BJ (cell line): ENCODE measurements around the gene OSM. TPM values are rescaled to one million over a fixed set of nuclear protein-coding genes. Genes with fewer than 3 reads are reported as not detected.

ENCODE experiments used
- CTCF ChIA-PET: fragments of 350-600 bp; formaldehyde crosslinking; extraction: SDS; loops from one replicate; lab custom pipeline; 2021; ENCODE audit warnings: antibody characterized with exemption, inconsistent platforms; lab: Yijun Ruan, JAX
- POLR2A ChIA-PET: fragments of 300-600 bp; sonication (Branson Sonifier 250); formaldehyde crosslinking; extraction: SDS; loops from one replicate; lab custom pipeline; 2021; ENCODE audit warnings: antibody characterized with exemption; lab: Charles Lee
- DNase-seq: peaks from one replicate; pipeline ENCODE4 v3.0.0-alpha.2; 2011; ENCODE audit warnings: low read depth
- H3K27me3 ChIP-seq: 2 replicates; pipeline ENCODE4 v1.6.0; 2011; ENCODE audit warnings: low read length; ENCODE audit not compliant: control insufficient read depth, insufficient read depth
- H3K36me3 ChIP-seq: 2 replicates; pipeline ENCODE4 v1.5.1; 2011; ENCODE audit warnings: low read length; ENCODE audit not compliant: control insufficient read depth, insufficient read depth
- H3K4me3 ChIP-seq: 2 replicates; pipeline ENCODE4 v1.5.1; 2011; ENCODE audit warnings: low read depth, mild to moderate bottlenecking, control low read depth, low read length
- polyA plus RNA-seq: library from polyadenylated mRNA; depleted of rRNA; stranded (reverse); fragments of >200 nt; gene quantifications from 2 replicates; pipeline ENCODE4 v1.2.3, GENCODE V29; 2011
- TF ChIP-seq, protein P1 (sequence below): IDR thresholded peaks from 2 replicates; pipeline ENCODE4 v1.5.1; 2011; ENCODE audit warnings: low read depth, mild to moderate bottlenecking, control low read depth, inconsistent platforms, low read length, moderate library complexity; ENCODE audit not compliant: insufficient read depth

The OSM gene
- polyA plus RNA-seq, 1 experiment, result not detected

DNA sequence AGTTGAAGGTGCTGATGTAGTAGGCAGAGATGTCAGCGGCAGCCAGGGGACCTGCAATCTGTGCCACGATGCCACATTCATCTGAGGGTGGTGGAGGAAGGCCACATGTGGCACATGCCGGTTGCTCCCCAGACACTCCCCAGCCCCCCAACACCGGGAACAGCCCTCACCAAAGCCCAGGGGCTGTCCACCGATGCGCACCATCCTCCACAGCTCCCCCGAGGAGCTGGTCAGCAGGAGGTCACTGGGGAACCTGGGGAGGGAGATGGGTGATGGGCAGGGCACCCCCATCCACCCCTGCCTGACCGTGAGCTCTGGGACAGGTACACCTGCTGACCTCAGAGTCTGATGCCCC lies 19.2 kb upstream of the OSM start:
- no peak overlapping the region for H3K4me3 ChIP-seq
- peaks cover 10% of the 10 kb centered on the region for H3K36me3 ChIP-seq
- TF ChIP-seq, protein P1, sequence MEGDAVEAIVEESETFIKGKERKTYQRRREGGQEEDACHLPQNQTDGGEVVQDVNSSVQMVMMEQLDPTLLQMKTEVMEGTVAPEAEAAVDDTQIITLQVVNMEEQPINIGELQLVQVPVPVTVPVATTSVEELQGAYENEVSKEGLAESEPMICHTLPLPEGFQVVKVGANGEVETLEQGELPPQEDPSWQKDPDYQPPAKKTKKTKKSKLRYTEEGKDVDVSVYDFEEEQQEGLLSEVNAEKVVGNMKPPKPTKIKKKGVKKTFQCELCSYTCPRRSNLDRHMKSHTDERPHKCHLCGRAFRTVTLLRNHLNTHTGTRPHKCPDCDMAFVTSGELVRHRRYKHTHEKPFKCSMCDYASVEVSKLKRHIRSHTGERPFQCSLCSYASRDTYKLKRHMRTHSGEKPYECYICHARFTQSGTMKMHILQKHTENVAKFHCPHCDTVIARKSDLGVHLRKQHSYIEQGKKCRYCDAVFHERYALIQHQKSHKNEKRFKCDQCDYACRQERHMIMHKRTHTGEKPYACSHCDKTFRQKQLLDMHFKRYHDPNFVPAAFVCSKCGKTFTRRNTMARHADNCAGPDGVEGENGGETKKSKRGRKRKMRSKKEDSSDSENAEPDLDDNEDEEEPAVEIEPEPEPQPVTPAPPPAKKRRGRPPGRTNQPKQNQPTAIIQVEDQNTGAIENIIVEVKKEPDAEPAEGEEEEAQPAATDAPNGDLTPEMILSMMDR, result no peak
- H3K27me3 ChIP-seq, result no peaks in the 10 kb centered on the region
- ChIA-PET POLR2A (no interaction called here), CTCF (interaction anchor here (0.7 to 10.6 kb wide), 15 partner anchors 8 to 178 kb away, joined by 3 to 204 read pairs (median 6); partner anchors contain the start of genes CCDC157, MTFP1, RNF215 and SEC14L2)
- no peak for DNase-seq

- TF ChIP-seq, protein P1, result no peak
- no peaks in the 10 kb centered on the region for H3K27me3 ChIP-seq
- peaks cover 9% of the 10 kb centered on the region for H3K36me3 ChIP-seq
- DNase-seq, result no peak
- H3K4me3 ChIP-seq, result no peak overlapping the region
- CTCF ChIA-PET, result interaction anchor here (1.0 to 10.6 kb wide), 10 partner anchors 9 to 177 kb away, joined by 3 to 204 read pairs (median 8); partner anchors contain the start of genes CCDC157, RNF215, SEC14L2 and SF3A1
- POLR2A ChIA-PET, result no interaction called here
These were observed 18.7 kb upstream of the OSM start for GRCh38 chr22:30285176-30285845.

- POLR2A ChIA-PET, result no interaction called here
- H3K4me3 ChIP-seq, result no peak overlapping the region
- no peak for DNase-seq
- H3K27me3 ChIP-seq, result no peaks in the 10 kb centered on the region
- CTCF ChIA-PET, result interaction anchor here (1.0 to 10.6 kb wide), 6 partner anchors 20 to 177 kb away, joined by 3 to 204 read pairs (median 32); partner anchors contain the start of genes MTFP1, RNF215, SEC14L2 and TBC1D10A
- TF ChIP-seq, protein P1, result no peak
- H3K36me3 ChIP-seq, result peaks cover 9% of the 10 kb centered on the region
These were observed 18.0 kb upstream of the OSM start for GRCh38 chr22:30284666-30285065.

GRCh38 chr22:30284172-30284571 lies 17.5 kb upstream of the OSM start:
- POLR2A ChIA-PET, result no interaction called here
- peaks cover 9% of the 10 kb centered on the region for H3K36me3 ChIP-seq
- DNase-seq, result no peak
- H3K4me3 ChIP-seq, result no peak overlapping the region
- H3K27me3 ChIP-seq, result no peaks in the 10 kb centered on the region
- TF ChIP-seq, protein P1, result no peak
- CTCF ChIA-PET, result interaction anchor here (1.0 to 10.6 kb wide), 5 partner anchors 20 to 176 kb away, joined by 3 to 204 read pairs (median 5); partner anchors contain the start of genes MTFP1, RNF215 and SEC14L2

DNA sequence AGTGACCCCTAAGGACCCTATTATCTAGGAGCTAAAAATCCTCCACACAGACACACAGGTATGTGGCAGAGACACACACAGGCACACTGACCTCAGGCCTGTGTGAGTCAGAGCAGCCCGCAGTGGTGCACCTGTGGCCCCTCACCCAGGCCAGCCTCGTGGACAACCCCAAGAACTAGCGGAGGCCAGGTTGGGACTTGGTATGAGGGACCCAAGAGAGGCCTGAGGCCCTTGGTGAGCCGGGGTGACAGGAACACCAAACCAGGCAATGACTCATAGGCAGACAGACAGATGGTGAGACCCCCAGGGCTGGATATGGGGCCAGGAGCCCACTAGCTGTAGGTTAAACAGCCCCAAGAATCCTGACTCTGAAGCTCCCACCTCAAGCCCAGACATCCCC lies 16.7 kb upstream of the OSM start:
- CTCF ChIA-PET, result interaction anchor here (0.8 to 10.6 kb wide), 5 partner anchors 18 to 175 kb away, joined by 3 to 204 read pairs (median 5); partner anchors contain the start of genes RNF215 and SEC14L2
- DNase-seq, result no peak
- H3K27me3 ChIP-seq, result no peaks in the 10 kb centered on the region
- TF ChIP-seq, protein P1, result no peak
- H3K4me3 ChIP-seq, result no peak overlapping the region
- peaks cover 9% of the 10 kb centered on the region for H3K36me3 ChIP-seq
- POLR2A ChIA-PET, result no interaction called here
